Neuronal stem cell (in vitro differentiated cells): ENCODE data around the gene PIK3R1.
A peak's percentile ranks its signal among the peaks of the same experiment; 100 is the strongest.

Experiments used
- DNase-seq: peaks from one replicate; pipeline ENCODE4 v3.0.0-alpha.2; 2013; ENCODE audit warnings: low spot score
- H2AFZ ChIP-seq: one replicate; pipeline ENCODE4 v1.6.1; 2013; ENCODE audit warnings: mild to moderate bottlenecking, low read length, inconsistent platforms
- H2AK5ac ChIP-seq: 2 replicates; pipeline ENCODE4 v1.6.1; 2013; ENCODE audit warnings: low read depth, mild to moderate bottlenecking, inconsistent platforms, low read length, moderate library complexity, mixed read lengths
- H2BK120ac ChIP-seq: 2 replicates; pipeline ENCODE4 v1.6.1; 2013; ENCODE audit warnings: low read depth, mild to moderate bottlenecking, inconsistent platforms, low read length, moderate library complexity, mixed read lengths
- H2BK12ac ChIP-seq: one replicate; pipeline ENCODE4 v1.6.1; 2013; ENCODE audit warnings: low read length, inconsistent platforms
- H2BK15ac ChIP-seq: 2 replicates; pipeline ENCODE4 v1.6.1; 2013; ENCODE audit warnings: mild to moderate bottlenecking, low read length, inconsistent platforms, mixed read lengths
- H2BK5ac ChIP-seq: one replicate; pipeline ENCODE4 v1.6.1; 2013; ENCODE audit warnings: inconsistent platforms, mild to moderate bottlenecking, low read length, moderate library complexity
- H3K14ac ChIP-seq: one replicate; pipeline ENCODE4 v1.6.1; 2013; ENCODE audit warnings: low read length, inconsistent platforms
- H3K18ac ChIP-seq: 2 replicates; pipeline ENCODE4 v1.6.1; 2013; ENCODE audit warnings: low read length, inconsistent platforms
- H3K23ac ChIP-seq: 2 replicates; pipeline ENCODE4 v1.6.1; 2013; ENCODE audit warnings: low read depth, mild to moderate bottlenecking, mixed read lengths, low read length, inconsistent platforms; ENCODE audit not compliant: poor library complexity
- H3K27ac ChIP-seq: replicated peaks from 3 replicates; pipeline ENCODE4 v1.5.1; 2013; ENCODE audit warnings: low read length, inconsistent platforms
- H3K27me3 ChIP-seq, 3 experiments: 2 replicates each; pipeline ENCODE4 v1.6.1; 2013; ENCODE audit warnings: low read length in 3 of 3, mild to moderate bottlenecking in 2 of 3, inconsistent platforms in 1 of 3, low read depth in 1 of 3, mixed read lengths in 1 of 3, moderate library complexity in 1 of 3; ENCODE audit not compliant: control insufficient read depth in 3 of 3, insufficient read depth in 3 of 3
- H3K36me3 ChIP-seq, 2 donors: replicated peaks in 1 of 2; 2 replicates each; pipeline ENCODE4 v1.6.1; 2013; ENCODE audit warnings: low read length in 2 of 2; ENCODE audit not compliant: control insufficient read depth in 2 of 2, insufficient read depth in 2 of 2
- H3K4ac ChIP-seq: 2 replicates; pipeline ENCODE4 v1.6.1; 2013; ENCODE audit warnings: inconsistent platforms, mild to moderate bottlenecking, low read length, moderate library complexity
- H3K4me1 ChIP-seq, 2 donors: 1 replicate in 1 of 2; 2 replicates in 1 of 2; pipeline ENCODE4 v1.6.1; 2013; ENCODE audit warnings: low read length in 2 of 2, low read depth in 1 of 2; ENCODE audit not compliant: control insufficient read depth in 2 of 2, insufficient read depth in 1 of 2
- H3K4me2 ChIP-seq: one replicate; pipeline ENCODE4 v1.6.1; 2013; ENCODE audit warnings: mild to moderate bottlenecking, low read length, inconsistent platforms; ENCODE audit not compliant: insufficient read depth, poor library complexity, severe bottlenecking
- H3K4me3 ChIP-seq, 2 donors: 2 replicates each; pipeline ENCODE4 v1.5.1; 2013; ENCODE audit warnings: low read length in 2 of 2, mild to moderate bottlenecking in 2 of 2, inconsistent platforms in 1 of 2, moderate library complexity in 1 of 2
- H3K79me1 ChIP-seq: one replicate; pipeline ENCODE4 v1.6.1; 2013; ENCODE audit warnings: low read depth, mild to moderate bottlenecking, inconsistent platforms, low read length, moderate library complexity
- H3K9ac ChIP-seq: one replicate; pipeline ENCODE4 v1.6.1; 2013; ENCODE audit warnings: mild to moderate bottlenecking, low read depth, low read length, inconsistent platforms; ENCODE audit not compliant: poor library complexity
- H3K9me3 ChIP-seq, 2 donors: replicated peaks in 1 of 2; 2 replicates each; pipeline versions ENCODE3 to v1.6.1; 2013; ENCODE audit warnings: low read length in 2 of 2, mild to moderate bottlenecking in 2 of 2, inconsistent platforms in 1 of 2, low read depth in 1 of 2, mixed read lengths in 1 of 2, moderate library complexity in 1 of 2; ENCODE audit not compliant: control insufficient read depth in 2 of 2, insufficient read depth in 1 of 2
- H4K8ac ChIP-seq: one replicate; pipeline ENCODE4 v1.6.1; 2013; ENCODE audit warnings: low read depth, mild to moderate bottlenecking, inconsistent platforms, low read length, moderate library complexity
- H4K91ac ChIP-seq: one replicate; pipeline ENCODE4 v1.6.1; 2013; ENCODE audit warnings: low read length, low read depth, mild to moderate bottlenecking, inconsistent platforms; ENCODE audit not compliant: poor library complexity
- WGBS, 2 donors: extraction: QIAGEN DNeasy Blood & Tissue Kit; methylation state at CpG; one replicate each; pipeline ENCODE4 v1.1.7; 2013; ENCODE audit warnings: missing lambda C conversion rate in 2 of 2, mixed read lengths in 1 of 2; ENCODE audit not compliant: insufficient read length in 2 of 2, insufficient replicate concordance in 1 of 2; ENCODE audit errors: extremely low coverage in 2 of 2; 5-methylcytosine and 5-hydroxymethylcytosine counted together

PIK3R1 gene

DNA sequence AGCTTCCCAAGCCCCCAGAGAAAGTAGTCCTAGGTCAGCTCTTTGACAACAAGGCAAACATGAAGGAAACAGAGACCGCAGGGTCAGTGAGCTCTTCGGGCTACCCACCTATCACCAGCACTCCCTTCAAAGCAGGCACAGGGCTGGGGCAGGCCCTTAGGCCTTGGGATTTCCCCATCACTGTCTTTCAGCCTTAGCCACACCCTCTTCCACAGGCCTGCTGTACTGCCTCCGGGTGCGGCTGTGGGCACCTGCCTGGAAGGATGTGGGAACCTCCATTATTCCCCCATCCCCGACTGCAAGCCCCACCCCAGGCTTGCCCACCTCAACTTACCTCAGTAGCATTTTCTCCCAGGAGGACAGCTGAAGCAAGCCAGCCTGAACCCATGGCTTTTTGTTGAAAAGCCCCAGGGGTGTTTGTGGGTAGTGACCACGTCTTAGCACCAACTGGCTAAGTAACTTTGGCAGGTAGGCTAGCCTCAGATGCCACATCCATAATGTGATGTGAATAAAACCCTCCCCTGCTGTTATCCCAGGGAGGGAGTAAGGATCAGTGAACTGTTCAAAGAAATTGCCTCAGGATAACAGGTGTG, 100.2 kb downstream of the PIK3R1 start:
- no peaks in the 10 kb centered on the region for H3K36me3 ChIP-seq
- no peak for DNase-seq
- H4K91ac ChIP-seq, result no peak overlapping the region
- no peak overlapping the region for H3K4me3 ChIP-seq
- no peak overlapping the region for H2BK120ac ChIP-seq
- H3K4ac ChIP-seq, result no peak overlapping the region
- peak overlapping the region; percentile 5 for H3K18ac ChIP-seq
- H3K9ac ChIP-seq, result no peak overlapping the region
- H4K8ac ChIP-seq, result no peak overlapping the region
- H3K4me2 ChIP-seq, result no peak overlapping the region
- WGBS, 2 donors, result no CpG with 5 or more reads among the region's 6 CpGs
- H2BK15ac ChIP-seq, result no peak overlapping the region
- H3K79me1 ChIP-seq, result no peaks in the 10 kb centered on the region
- no peak overlapping the region for H2AFZ ChIP-seq
- no peaks in the 10 kb centered on the region for H3K27me3 ChIP-seq
- peaks cover 0 to 2% of the 10 kb centered on the region in 2 donors for H3K4me1 ChIP-seq
- no peak overlapping the region for H3K27ac ChIP-seq
- H3K9me3 ChIP-seq, result peaks cover 0 to 3% of the 10 kb centered on the region in 2 donors
- no peak overlapping the region for H3K14ac ChIP-seq
- H2BK12ac ChIP-seq, result no peak overlapping the region
- no peak overlapping the region for H2AK5ac ChIP-seq
- H2BK5ac ChIP-seq, result no peak overlapping the region
- no peak overlapping the region for H3K23ac ChIP-seq

DNA sequence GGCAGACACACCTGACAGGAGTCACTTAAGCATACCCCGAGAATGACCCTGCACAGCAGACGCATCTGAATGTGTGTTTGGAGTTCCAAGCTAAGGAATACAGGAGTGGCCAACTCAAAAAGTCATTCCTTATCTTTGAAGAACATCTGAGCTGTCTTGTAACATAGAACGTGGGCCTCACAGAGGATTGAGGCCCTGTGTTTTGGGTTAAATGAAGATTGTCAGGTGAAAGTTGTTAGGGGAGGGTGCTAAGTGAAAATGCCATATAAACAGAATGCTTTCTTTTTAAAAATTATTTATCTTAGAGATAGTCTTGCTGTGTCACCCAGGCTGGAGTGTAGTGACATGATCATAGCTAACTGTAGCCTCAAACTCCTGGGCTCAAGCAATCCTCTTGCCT, 100.9 kb downstream of the PIK3R1 start:
- H4K91ac ChIP-seq, result no peak overlapping the region
- H3K36me3 ChIP-seq, result no peaks in the 10 kb centered on the region
- H3K23ac ChIP-seq, result no peak overlapping the region
- H2AFZ ChIP-seq, result no peak overlapping the region
- no peak overlapping the region for H2BK15ac ChIP-seq
- H3K4ac ChIP-seq, result no peak overlapping the region
- no peak overlapping the region for H2BK120ac ChIP-seq
- H3K14ac ChIP-seq, result no peak overlapping the region
- H3K4me1 ChIP-seq, result peaks cover 0 to 2% of the 10 kb centered on the region in 2 donors
- H3K27ac ChIP-seq, result no peak overlapping the region
- no peak overlapping the region for H3K4me3 ChIP-seq
- H3K4me2 ChIP-seq, result no peak overlapping the region
- H3K18ac ChIP-seq, result no peak overlapping the region
- H3K27me3 ChIP-seq, result no peaks in the 10 kb centered on the region
- peaks cover 0 to 3% of the 10 kb centered on the region in 2 donors for H3K9me3 ChIP-seq
- H3K9ac ChIP-seq, result no peak overlapping the region
- H4K8ac ChIP-seq, result no peak overlapping the region
- no CpG with 5 or more reads among the region's 3 CpGs for WGBS, 2 donors
- no peaks in the 10 kb centered on the region for H3K79me1 ChIP-seq
- no peak overlapping the region for H2AK5ac ChIP-seq
- no peak overlapping the region for H2BK12ac ChIP-seq
- H2BK5ac ChIP-seq, result no peak overlapping the region
- no peak for DNase-seq

DNA sequence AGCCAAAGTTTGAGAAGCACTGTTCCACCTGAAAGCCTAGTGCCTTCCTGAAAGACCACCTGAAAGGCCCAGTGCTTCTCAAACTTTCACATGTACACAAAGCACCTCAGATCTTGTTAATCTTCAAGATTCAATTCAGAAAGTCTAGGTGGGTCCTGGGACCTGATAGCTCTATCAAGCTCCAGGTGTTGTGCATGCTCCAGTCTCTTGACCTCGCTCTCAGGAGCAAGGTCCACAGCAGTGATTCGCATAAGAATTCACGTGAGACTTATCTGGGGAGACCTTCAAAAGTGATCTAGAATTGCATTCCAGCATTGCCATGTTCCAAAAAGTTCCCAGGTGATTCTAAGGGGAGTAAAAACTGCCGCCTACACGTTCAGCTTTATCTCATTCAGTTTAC, 102.1 kb downstream of the PIK3R1 start:
- Histone ChIP-seq H4K8ac (no peak overlapping the region), H3K36me3 (no peaks in the 10 kb centered on the region), H3K14ac (no peak overlapping the region), H3K79me1 (no peaks in the 10 kb centered on the region), H2BK12ac (no peak overlapping the region), H3K9me3 (peaks cover 0 to 3% of the 10 kb centered on the region in 2 donors), H2AFZ (no peak overlapping the region), H3K27me3 (no peaks in the 10 kb centered on the region), H3K4me1 (peaks cover 0 to 2% of the 10 kb centered on the region in 2 donors), H3K4me3 (no peak overlapping the region), H3K18ac (no peak overlapping the region), H3K4ac (no peak overlapping the region), H2BK5ac (no peak overlapping the region), H3K27ac (no peak overlapping the region), H4K91ac (no peak overlapping the region), H2AK5ac (no peak overlapping the region), H2BK120ac (no peak overlapping the region), H3K9ac (no peak overlapping the region), H3K23ac (no peak overlapping the region), H2BK15ac (no peak overlapping the region), H3K4me2 (no peak overlapping the region)
- DNase-seq, result no peak
- no CpG with 5 or more reads among the region's 5 CpGs for WGBS, 2 donors

DNA sequence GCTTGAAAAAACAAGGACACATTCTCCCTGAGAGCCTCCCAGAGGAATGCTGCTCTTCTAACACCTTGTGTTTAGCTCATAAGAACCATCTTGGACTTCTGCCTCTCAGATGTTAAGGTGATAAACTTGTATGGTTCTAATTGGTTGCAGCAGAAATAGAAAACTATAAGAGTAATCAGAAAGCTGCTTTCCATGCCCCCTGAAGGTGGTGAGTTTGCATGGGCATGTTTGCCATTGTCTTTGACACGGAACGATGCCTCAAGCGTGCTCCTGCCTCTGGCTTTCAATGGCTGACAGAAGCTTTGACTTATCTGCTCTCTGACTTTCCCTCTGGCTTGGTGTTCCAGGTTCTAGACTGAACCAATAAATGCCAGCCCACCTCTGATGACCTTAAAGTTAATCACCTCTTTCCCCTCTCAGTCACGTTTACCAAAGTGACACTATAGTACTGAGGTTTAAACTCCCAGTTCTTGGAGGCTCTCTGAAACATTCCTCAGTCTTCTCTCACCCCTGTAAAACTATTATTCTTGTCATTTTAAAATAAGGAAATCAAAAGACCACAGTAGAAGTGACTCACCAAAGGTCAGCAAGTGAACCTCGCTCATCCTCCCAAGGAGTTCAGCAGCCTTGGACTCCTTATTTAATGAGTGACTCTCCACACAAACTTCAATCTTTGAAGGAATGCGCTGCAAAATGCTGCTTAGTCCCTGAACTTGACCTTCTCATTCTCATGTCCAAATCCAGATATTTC, 103.6 kb downstream of the PIK3R1 start:
- H3K27me3 ChIP-seq, result no peaks in the 10 kb centered on the region
- DNase-seq, result no peak
- no peak overlapping the region for H3K4me3 ChIP-seq
- no peak overlapping the region for H2AK5ac ChIP-seq
- no peak overlapping the region for H2AFZ ChIP-seq
- H3K9me3 ChIP-seq, result peaks cover 0 to 3% of the 10 kb centered on the region in 2 donors
- WGBS, 2 donors, result no CpG with 5 or more reads among the region's 6 CpGs
- no peak overlapping the region for H3K18ac ChIP-seq
- no peak overlapping the region for H3K9ac ChIP-seq
- no peak overlapping the region for H2BK12ac ChIP-seq
- no peak overlapping the region for H4K8ac ChIP-seq
- H3K27ac ChIP-seq, result no peak overlapping the region
- H3K36me3 ChIP-seq, result no peaks in the 10 kb centered on the region
- H3K4me2 ChIP-seq, result no peak overlapping the region
- H3K4me1 ChIP-seq, result peaks cover 0 to 2% of the 10 kb centered on the region in 2 donors
- no peak overlapping the region for H2BK120ac ChIP-seq
- no peak overlapping the region for H2BK15ac ChIP-seq
- no peak overlapping the region for H3K4ac ChIP-seq
- no peak overlapping the region for H3K14ac ChIP-seq
- H4K91ac ChIP-seq, result no peak overlapping the region
- H3K23ac ChIP-seq, result no peak overlapping the region
- no peak overlapping the region for H2BK5ac ChIP-seq
- no peaks in the 10 kb centered on the region for H3K79me1 ChIP-seq
